KMS-11 (cell line): ENCODE measurements around the gene MBLAC2.

Experiments
- H2AFZ ChIP-seq: fragments of 200-600 bp; sonication (generic); 2 replicates; pipeline ENCODE4 v1.6.1; 2016; ENCODE audit warnings: antibody characterized with exemption, mixed run types, low read depth
- H3K27ac ChIP-seq: fragments of 200-600 bp; sonication (generic); 2 replicates; pipeline ENCODE4 v1.6.1; 2016; ENCODE audit warnings: mild to moderate bottlenecking, mixed run types
- H3K27me3 ChIP-seq: fragments of 200-600 bp; sonication (generic); 2 replicates; pipeline ENCODE4 v1.6.1; 2017; ENCODE audit warnings: mild to moderate bottlenecking, low read depth, mixed run types, moderate library complexity; ENCODE audit not compliant: insufficient read depth
- H3K36me3 ChIP-seq: fragments of 200-600 bp; sonication (generic); 2 replicates; pipeline ENCODE4 v1.6.1; 2017; ENCODE audit warnings: mild to moderate bottlenecking, mixed run types; ENCODE audit not compliant: insufficient read depth
- H3K4me1 ChIP-seq: fragments of 200-600 bp; sonication (generic); 2 replicates; pipeline ENCODE4 v1.6.1; 2016; ENCODE audit warnings: mild to moderate bottlenecking, low read depth, mixed run types; ENCODE audit not compliant: poor library complexity, severe bottlenecking
- H3K4me2 ChIP-seq: fragments of 200-600 bp; sonication (generic); 2 replicates; pipeline ENCODE4 v1.7.0; 2016; ENCODE audit warnings: mild to moderate bottlenecking, mixed run types
- H3K4me3 ChIP-seq: fragments of 200-600 bp; sonication (generic); IDR thresholded peaks from 2 replicates; pipeline ENCODE4 v1.6.1; 2017; ENCODE audit warnings: low read depth, low read length, mixed read lengths; ENCODE audit not compliant: insufficient read depth
- H3K79me2 ChIP-seq: fragments of 200-600 bp; sonication (generic); 2 replicates; pipeline ENCODE4 v1.6.1; 2016; ENCODE audit warnings: low read depth, mixed run types; ENCODE audit not compliant: insufficient read depth
- H3K9ac ChIP-seq: fragments of 200-600 bp; sonication (generic); 2 replicates; pipeline ENCODE4 v1.6.1; 2016; ENCODE audit warnings: mild to moderate bottlenecking, mixed run types
- H4K20me1 ChIP-seq: fragments of 200-600 bp; sonication (generic); 2 replicates; pipeline ENCODE4 v1.6.1; 2016; ENCODE audit warnings: mild to moderate bottlenecking, mixed run types; ENCODE audit not compliant: insufficient read depth
- TF ChIP-seq, protein P1 (sequence below): fragments of 200-600 bp; sonication (generic); conservative IDR thresholded peaks from 2 replicates; pipeline ENCODE4 v1.6.1; 2017; ENCODE audit warnings: low read depth, mild to moderate bottlenecking, antibody characterized with exemption, low read length, moderate library complexity, mixed read lengths

MBLAC2 gene

DNA sequence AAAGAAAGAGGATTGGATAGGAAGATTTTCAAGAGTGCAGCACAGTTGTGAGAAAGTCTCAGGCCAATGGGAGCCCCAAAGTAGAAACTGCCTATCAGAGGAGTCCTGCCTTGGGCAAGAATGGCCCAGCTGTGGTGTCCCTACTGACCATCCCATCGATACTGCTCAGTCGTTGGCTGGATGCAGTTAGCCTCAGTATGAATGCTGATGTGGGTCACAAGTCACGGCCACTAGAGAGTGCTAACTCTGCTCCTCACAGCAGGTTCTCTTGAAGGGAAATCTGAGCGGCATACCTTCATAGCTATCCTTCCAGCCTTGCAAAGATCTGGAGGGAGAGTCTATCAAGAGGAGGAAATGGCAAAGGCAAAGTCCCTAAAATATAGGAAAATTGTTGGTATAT lies 53.4 kb downstream of the MBLAC2 start:
- Histone ChIP-seq H3K36me3 (no peaks in the 10 kb centered on the region), H3K4me2 (no peak overlapping the region), H3K27ac (no peak overlapping the region), H3K4me1 (peaks cover 21% of the 10 kb centered on the region), H4K20me1 (no peaks in the 10 kb centered on the region), H3K27me3 (no peaks in the 10 kb centered on the region), H3K9ac (no peak overlapping the region), H2AFZ (no peak overlapping the region), H3K4me3 (no peak overlapping the region), H3K79me2 (no peaks in the 10 kb centered on the region)
- TF ChIP-seq, protein P1, sequence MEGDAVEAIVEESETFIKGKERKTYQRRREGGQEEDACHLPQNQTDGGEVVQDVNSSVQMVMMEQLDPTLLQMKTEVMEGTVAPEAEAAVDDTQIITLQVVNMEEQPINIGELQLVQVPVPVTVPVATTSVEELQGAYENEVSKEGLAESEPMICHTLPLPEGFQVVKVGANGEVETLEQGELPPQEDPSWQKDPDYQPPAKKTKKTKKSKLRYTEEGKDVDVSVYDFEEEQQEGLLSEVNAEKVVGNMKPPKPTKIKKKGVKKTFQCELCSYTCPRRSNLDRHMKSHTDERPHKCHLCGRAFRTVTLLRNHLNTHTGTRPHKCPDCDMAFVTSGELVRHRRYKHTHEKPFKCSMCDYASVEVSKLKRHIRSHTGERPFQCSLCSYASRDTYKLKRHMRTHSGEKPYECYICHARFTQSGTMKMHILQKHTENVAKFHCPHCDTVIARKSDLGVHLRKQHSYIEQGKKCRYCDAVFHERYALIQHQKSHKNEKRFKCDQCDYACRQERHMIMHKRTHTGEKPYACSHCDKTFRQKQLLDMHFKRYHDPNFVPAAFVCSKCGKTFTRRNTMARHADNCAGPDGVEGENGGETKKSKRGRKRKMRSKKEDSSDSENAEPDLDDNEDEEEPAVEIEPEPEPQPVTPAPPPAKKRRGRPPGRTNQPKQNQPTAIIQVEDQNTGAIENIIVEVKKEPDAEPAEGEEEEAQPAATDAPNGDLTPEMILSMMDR = no peak

DNA sequence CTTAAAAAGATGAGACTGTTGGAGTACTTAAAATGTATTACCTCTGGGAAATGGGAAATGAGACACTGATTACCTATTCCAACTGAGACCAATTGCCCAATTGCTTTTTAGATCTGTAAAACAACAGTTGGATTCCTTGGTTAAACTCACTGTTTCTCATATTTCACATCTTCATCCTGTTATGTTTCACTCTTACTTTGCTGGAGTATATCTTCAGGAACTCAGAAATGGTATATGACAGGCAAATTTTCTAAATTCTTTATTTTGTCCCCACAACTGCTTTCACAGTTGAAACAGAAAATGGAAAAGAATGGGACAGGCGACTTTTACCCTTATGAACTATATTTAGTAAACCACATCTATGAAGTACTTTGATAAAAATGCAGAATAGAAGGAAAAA lies 56.4 kb downstream of the MBLAC2 start:
- Histone ChIP-seq H3K79me2 (no peaks in the 10 kb centered on the region), H2AFZ (no peak overlapping the region), H3K27ac (no peak overlapping the region), H3K36me3 (no peaks in the 10 kb centered on the region), H4K20me1 (no peaks in the 10 kb centered on the region), H3K4me3 (no peak overlapping the region), H3K9ac (no peak overlapping the region), H3K4me1 (peaks cover 7% of the 10 kb centered on the region), H3K4me2 (no peak overlapping the region), H3K27me3 (no peaks in the 10 kb centered on the region)
- TF ChIP-seq, protein P1 = no peak

DNA sequence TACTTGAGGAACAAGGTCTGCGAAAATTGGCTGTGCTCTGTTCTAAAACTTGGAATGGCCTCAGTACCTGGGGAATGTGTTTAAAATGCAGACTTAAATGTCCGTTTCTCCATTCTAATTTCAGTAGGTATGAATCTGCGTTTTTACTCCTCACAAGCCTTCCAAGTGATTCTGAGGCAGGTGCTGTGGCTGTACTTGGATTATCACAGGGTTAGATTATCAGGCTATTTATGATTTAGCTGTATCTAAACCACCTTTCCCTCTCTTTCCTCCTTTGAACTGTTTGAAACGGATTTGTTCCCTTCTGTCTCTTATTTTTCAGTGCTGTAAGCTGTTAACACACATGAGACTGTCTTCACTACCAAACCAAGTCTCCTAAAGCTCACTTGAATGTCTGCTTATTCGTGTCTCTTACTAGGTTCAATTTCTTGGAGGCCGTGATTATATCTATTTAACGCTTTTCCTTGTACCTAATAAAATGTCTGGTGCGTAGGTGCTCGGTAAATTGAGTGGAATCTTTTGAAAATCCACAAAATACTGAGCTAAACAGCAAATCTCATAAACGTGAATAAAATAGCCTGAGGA lies 64.3 kb downstream of the MBLAC2 start:
- Histone ChIP-seq H2AFZ (peak overlapping the region; percentile 70), H3K4me2 (peak overlapping the region; percentile 59), H3K4me1 (peaks cover 24% of the 10 kb centered on the region), H3K4me3 (no peak overlapping the region), H3K27ac (peak overlapping the region; percentile 92), H3K27me3 (no peaks in the 10 kb centered on the region), H4K20me1 (no peaks in the 10 kb centered on the region), H3K9ac (peak overlapping the region; percentile 94), H3K79me2 (peaks cover 14% of the 10 kb centered on the region; the same call in 1 of the 2 replicates), H3K36me3 (no peaks in the 10 kb centered on the region)
- TF ChIP-seq, protein P1 = no peak

DNA sequence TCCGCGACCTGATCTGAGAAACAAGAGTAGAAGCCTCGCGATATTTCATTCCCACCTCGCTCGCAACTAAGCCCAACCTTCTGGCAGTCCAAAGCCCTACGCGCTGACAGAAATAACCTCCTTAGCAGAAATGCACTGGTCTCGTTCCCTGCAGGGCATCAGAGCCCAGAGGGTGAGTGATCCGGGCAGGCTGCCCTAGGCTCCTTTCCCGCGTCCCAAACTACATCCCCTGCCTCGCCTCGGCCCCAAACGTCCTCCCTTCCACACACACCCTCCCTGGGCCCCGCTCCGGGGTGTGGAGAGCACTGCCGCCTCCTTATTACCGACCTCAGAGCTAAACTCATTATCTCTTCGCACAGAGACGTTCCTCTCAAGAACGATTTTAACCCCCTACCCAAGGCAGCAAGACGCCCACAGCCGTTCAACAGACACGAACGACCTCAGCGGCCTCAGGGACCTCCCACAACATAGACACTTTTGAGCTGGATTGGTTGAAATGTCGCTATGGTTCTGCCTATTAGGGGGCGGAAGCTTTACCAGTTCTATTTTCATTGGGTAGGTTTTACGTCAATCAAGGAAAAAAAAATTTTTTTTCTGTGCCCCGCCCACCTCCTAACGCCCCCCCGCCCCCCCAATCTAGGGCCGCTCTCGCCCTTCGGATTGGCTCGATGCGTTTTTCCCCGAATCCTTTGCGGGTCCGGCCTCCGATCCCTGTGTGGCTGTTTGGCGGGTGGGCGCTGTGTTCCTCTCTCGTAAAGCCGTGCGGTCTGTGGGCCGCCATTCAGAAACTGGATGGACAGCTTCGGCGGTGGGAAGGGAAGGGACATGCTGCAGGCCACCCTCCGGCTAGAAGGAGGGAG lies 65.0 kb downstream of the MBLAC2 start, which contains the start of gene CETN3:
CETN3 (minus strand) TSS at position 439 of the 860 bp plus-strand sequence; CDS start at position 344, 95 bp downstream.
- H2AFZ ChIP-seq = peak within 1 kb of the TSS; percentile 70
- peak within 1 kb of the TSS; percentile 92 for H3K27ac ChIP-seq
- H3K27me3 ChIP-seq = no peaks in the 10 kb centered on the region
- no peaks in the 10 kb centered on the region for H3K36me3 ChIP-seq
- H4K20me1 ChIP-seq = no peaks in the 10 kb centered on the region
- H3K4me3 ChIP-seq = peak within 1 kb of the TSS; percentile 27
- H3K79me2 ChIP-seq = peaks cover 14% of the 10 kb centered on the region; the same call in 1 of the 2 replicates
- peak within 1 kb of the TSS; percentile 94 for H3K9ac ChIP-seq
- H3K4me2 ChIP-seq = peak within 1 kb of the TSS; percentile 67
- peaks cover 24% of the 10 kb centered on the region for H3K4me1 ChIP-seq
- TF ChIP-seq, protein P1 = no peak
